GM23248 (cell line): Measurements from ENCODE around the gene NSD1.

Source experiments
- EZH2 ChIP-seq: fragments of 200-600 bp; sonication (generic); IDR thresholded peaks from 2 replicates; pipeline ENCODE4 v1.6.1; 2018; ENCODE audit warnings: antibody characterized with exemption, mild to moderate bottlenecking; ENCODE audit not compliant: insufficient read depth, poor library complexity, severe bottlenecking
- EZH2phosphoT487 ChIP-seq: fragments of 200-600 bp; sonication (generic); IDR thresholded peaks from 2 replicates; pipeline ENCODE4 v1.6.1; 2018; ENCODE audit warnings: antibody characterized with exemption, moderate library complexity, mild to moderate bottlenecking, low read depth; ENCODE audit not compliant: insufficient read depth

GRCh38 chr5:177123789-177124485 lies 9.6 kb upstream of the NSD1 start:
- TF ChIP-seq EZH2 (no peak), EZH2phosphoT487 (no peak)
